Liver (tissue), 9 donors: Measurements from ENCODE around the gene DIPK1B. TPM values are rescaled to one million over a fixed set of nuclear protein-coding genes. Genes with fewer than 3 reads are reported as not detected.
"Not testable (repeated sequence)": the region's sequence is repeated elsewhere in the genome, so short reads cannot be mapped to it uniquely, and the experiment has no call there.

Experiments used
- DNase-seq: peaks from one replicate; pipeline ENCODE4 v3.0.0-alpha.2; 2017; ENCODE audit warnings: low spot score
- H3K27ac ChIP-seq, 2 donors: one replicate each; pipeline ENCODE4 v1.7.0; 2013; ENCODE audit warnings: inconsistent platforms in 2 of 2, low read length in 2 of 2, control low read depth in 1 of 2, low read depth in 1 of 2, mild to moderate bottlenecking in 1 of 2
- H3K27me3 ChIP-seq, 4 donors: one replicate each; pipeline versions ENCODE4 v1.6.1 to v1.7.0; 2013; ENCODE audit warnings: low read length in 3 of 4, inconsistent platforms in 1 of 4, mild to moderate bottlenecking in 1 of 4, moderate library complexity in 1 of 4; ENCODE audit not compliant: control insufficient read depth in 4 of 4, insufficient read depth in 4 of 4
- H3K36me3 ChIP-seq, 4 donors: one replicate each; pipeline versions ENCODE4 v1.6.1 to v1.7.0; 2013; ENCODE audit warnings: low read length in 3 of 4, mild to moderate bottlenecking in 3 of 4, low read depth in 1 of 4, moderate library complexity in 1 of 4; ENCODE audit not compliant: control insufficient read depth in 4 of 4, insufficient read depth in 3 of 4
- H3K4me1 ChIP-seq, 4 donors: one replicate each; pipeline versions ENCODE4 v1.6.1 to v1.7.0; 2013; ENCODE audit warnings: low read length in 3 of 4, mild to moderate bottlenecking in 3 of 4, moderate library complexity in 1 of 4; ENCODE audit not compliant: control insufficient read depth in 4 of 4, insufficient read depth in 4 of 4
- H3K4me3 ChIP-seq, 3 donors: one replicate each; pipeline versions ENCODE4 v1.6.1 to v1.7.0; 2013; ENCODE audit warnings: low read length in 3 of 3, control low read depth in 1 of 3, low read depth in 1 of 3, mild to moderate bottlenecking in 1 of 3
- H3K9ac ChIP-seq, 2 donors: one replicate each; pipeline ENCODE4 v1.7.0; 2013; ENCODE audit warnings: low read length in 2 of 2, mild to moderate bottlenecking in 2 of 2, moderate library complexity in 2 of 2, control low read depth in 1 of 2, low read depth in 1 of 2
- H3K9me3 ChIP-seq, 4 donors: one replicate each; pipeline versions ENCODE4 v1.6.1 to v1.7.0; 2013; ENCODE audit warnings: low read length in 3 of 4; ENCODE audit not compliant: control insufficient read depth in 4 of 4
- CTCF ChIP-seq: fragments of 150-350 bp; IDR thresholded peaks from 2 replicates; pipeline ENCODE4 v1.5.1; 2017; ENCODE audit warnings: improper control_type of control experiment, low read depth, low read length; ENCODE audit not compliant: missing input control
- FOXA1 ChIP-seq: IDR thresholded peaks from 2 replicates; pipeline ENCODE4 v1.6.1; 2016; ENCODE audit warnings: antibody characterized with exemption
- HNF4G ChIP-seq: IDR thresholded peaks from 2 replicates; pipeline ENCODE4 v1.6.1; 2016; ENCODE audit warnings: antibody characterized with exemption
- JUND ChIP-seq, 2 donors: IDR thresholded peaks; 2 replicates each; pipeline ENCODE4 v1.6.1; 2016; ENCODE audit warnings: antibody characterized with exemption in 2 of 2
- NR2F2 ChIP-seq: IDR thresholded peaks from 2 replicates; pipeline ENCODE4 v1.6.1; 2016; ENCODE audit warnings: antibody characterized with exemption
- RAD21 ChIP-seq, 2 donors: IDR thresholded peaks; 2 replicates each; pipeline ENCODE4 v1.6.1; 2016; ENCODE audit warnings: antibody characterized with exemption in 2 of 2, mild to moderate bottlenecking in 2 of 2
- RXRA ChIP-seq, 2 donors: IDR thresholded peaks; 2 replicates each; pipeline ENCODE4 v1.6.1; 2017 to 2018; ENCODE audit warnings: antibody characterized with exemption in 2 of 2, mild to moderate bottlenecking in 1 of 2
- TAF1 ChIP-seq: conservative IDR thresholded peaks from 2 replicates; pipeline ENCODE4 v1.6.1; 2016; ENCODE audit warnings: antibody characterized with exemption, mild to moderate bottlenecking
- YY1 ChIP-seq: IDR thresholded peaks from 2 replicates; pipeline ENCODE4 v1.6.1; 2016; ENCODE audit warnings: antibody characterized with exemption, mild to moderate bottlenecking
- ZBTB33 ChIP-seq: IDR thresholded peaks from 2 replicates; pipeline ENCODE4 v1.6.1; 2016; ENCODE audit warnings: antibody characterized with exemption
- WGBS: extraction: QIAGEN DNeasy Blood & Tissue Kit; methylation state at CpG from one replicate; pipeline ENCODE4 v1.1.7; 2013; 5-methylcytosine and 5-hydroxymethylcytosine counted together
- polyA plus RNA-seq, 2 donors: library from polyadenylated mRNA; stranded (reverse) in 1 of 2; unstranded in 1 of 2; fragments of 200-250 nt in 1 of 2; fragments of >200 nt in 1 of 2; fragmentation: Nextera tagmentation in 1 of 2; extraction: Ambion mirVana in 1 of 2; gene quantifications; one replicate each; pipeline versions ENCODE4 v1.2.1 to v1.2.3, GENCODE V29; 2013 to 2015
- total RNA-seq, 2 donors: library from RNA; depleted of rRNA; stranded (reverse); fragments of >200 nt; gene quantifications; one replicate each; pipeline ENCODE4 v1.2.3, GENCODE V29; 2014
- TF ChIP-seq, protein P1 (sequence below): IDR thresholded peaks from 2 replicates; pipeline ENCODE4 v1.6.1; 2016; ENCODE audit warnings: antibody characterized with exemption
- donor health status: healthy.
- donor health status: healthy.
- donor health status: healthy.
- donor health status: healthy.
- donor health status: healthy.

DIPK1B gene
- total and polyA plus RNA-seq, 4 donors, result 2.3 to 19.7 (median 5.2) TPM

- Histone ChIP-seq H3K4me1 (no peaks in the 10 kb centered on the region), H3K27ac (no peak overlapping the region), H3K9ac (no peak overlapping the region), H3K9me3 (peaks cover 0 to 10% (median 1%) of the 10 kb centered on the region in 4 donors), H3K36me3 (no peaks in the 10 kb centered on the region), H3K27me3 (no peaks in the 10 kb centered on the region), H3K4me3 (no peak overlapping the region)
- 90% methylated on average over 24 of the region's 24 CpGs for WGBS
- no peak for DNase-seq
- TF ChIP-seq NR2F2, result no peak
- TF ChIP-seq TAF1, result no peak
Measured at GRCh38 chr9:136754626-136755301, 42.4 kb downstream of the DIPK1B start.

- not testable (repeated sequence) for DNase-seq, H3K36me3 ChIP-seq, H3K4me1 ChIP-seq, H3K4me3 ChIP-seq, H3K27ac ChIP-seq, H3K9ac ChIP-seq, H3K27me3 ChIP-seq
- 94% methylated on average over 22 of the region's 22 CpGs for WGBS
- H3K9me3 ChIP-seq, result peaks cover 0 to 10% (median 1%) of the 10 kb centered on the region in 4 donors
Measured at GRCh38 chr9:136755302-136756133, 43.1 kb downstream of the DIPK1B start.

GRCh38 chr9:136756134-136756438 lies 43.7 kb downstream of the DIPK1B start:
- H3K27ac ChIP-seq, result no peak overlapping the region
- 96% methylated on average over 4 of the region's 4 CpGs for WGBS
- H3K9me3 ChIP-seq, result peaks cover 0 to 8% (median 1%) of the 10 kb centered on the region in 4 donors
- H3K9ac ChIP-seq, result no peak overlapping the region
- H3K4me1 ChIP-seq, result no peaks in the 10 kb centered on the region
- no peaks in the 10 kb centered on the region for H3K36me3 ChIP-seq
- no peak for TF ChIP-seq TAF1
- TF ChIP-seq YY1, result no peak
- no peak for TF ChIP-seq FOXA1
- no peak for TF ChIP-seq JUND (IDR thresholded peaks at IDR 0.05)
- TF ChIP-seq HNF4G, result no peak
- TF ChIP-seq RXRA (IDR thresholded peaks at IDR 0.05), result no peak
- TF ChIP-seq ZBTB33, result no peak
- TF ChIP-seq, protein P1, sequence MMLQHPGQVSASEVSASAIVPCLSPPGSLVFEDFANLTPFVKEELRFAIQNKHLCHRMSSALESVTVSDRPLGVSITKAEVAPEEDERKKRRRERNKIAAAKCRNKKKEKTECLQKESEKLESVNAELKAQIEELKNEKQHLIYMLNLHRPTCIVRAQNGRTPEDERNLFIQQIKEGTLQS, result no peak
- TF ChIP-seq CTCF, result no peak
- TF ChIP-seq RAD21 (IDR thresholded peaks at IDR 0.05), result no peak
- no peaks in the 10 kb centered on the region for H3K27me3 ChIP-seq
- DNase-seq, result no peak
- H3K4me3 ChIP-seq, result no peak overlapping the region
